HCT116 (cell line): ENCODE measurements around the gene C4orf46. TPM values are rescaled to one million over a fixed set of nuclear protein-coding genes. Genes with fewer than 3 reads are reported as not detected.

Experiments
- ATAC-seq: fragments of 200-7000 bp; cut with Tn5 transposase; 2 replicates; pipeline ENCODE4 v1.9.1; 2020; ENCODE audit warnings: mild to moderate bottlenecking, moderate library complexity
- BruUV-seq: library from RNA; stranded (reverse); fragments of 400-500 nt; replicated peaks from 2 replicates; lab custom pipeline; 2021; lab: Mats Ljungman, UMichigan
- CTCF ChIA-PET: fragments of 300-600 bp; sonication (Branson Sonifier 250); formaldehyde crosslinking; loops from one replicate; lab custom pipeline; 2021; ENCODE audit warnings: antibody characterized with exemption; lab: Charles Lee
- POLR2A ChIA-PET: fragments of 300-600, 350-600 bp; sonication (Branson Sonifier 250); formaldehyde crosslinking; loops from one replicate; lab custom pipeline; 2021; ENCODE audit warnings: antibody characterized with exemption; lab: Charles Lee
- RAD21 ChIA-PET, 2 experiments: fragments of 300-600 bp; sonication (Branson Sonifier 250); formaldehyde crosslinking; loops; one replicate each; lab custom pipeline; 2023; ENCODE audit warnings: low total read pairs in 2 of 2; ENCODE audit not compliant: uncharacterized antibody in 2 of 2, unreplicated experiment in 2 of 2, low non-redundant PET in 1 of 2; lab: Charles Lee
- DNase-seq: peaks from one replicate; pipeline ENCODE4 v3.0.0-alpha.2; 2010; ENCODE audit warnings: low read depth, low spot score
- H2AFZ ChIP-seq: fragments of 200-600 bp; shearing (Covaris generic), sonication (generic); 2 replicates; pipeline ENCODE4 v1.6.1; 2017; ENCODE audit warnings: low read depth, mixed run types, mixed read lengths, antibody characterized with exemption, low read length; ENCODE audit not compliant: poor library complexity, severe bottlenecking
- H3K27ac ChIP-seq: 2 replicates; pipeline ENCODE4 v1.5.1; 2012; ENCODE audit warnings: low read depth, low read length
- H3K27me3 ChIP-seq: fragments of 200-600 bp; sonication (generic); 2 replicates; pipeline ENCODE4 v1.6.1; 2016; ENCODE audit warnings: mixed run types, low read length, mixed read lengths; ENCODE audit not compliant: insufficient read depth
- H3K36me3 ChIP-seq, 2 experiments: fragments of 200-500 bp in 1 of 2; fragments of 200-600 bp in 1 of 2; sonication (Bioruptor generic) in 1 of 2; sonication (generic) in 1 of 2; 2 replicates each; pipeline versions ENCODE4 v1.5.1 to v1.6.1; 2014 to 2016; ENCODE audit warnings: low read length in 2 of 2, inconsistent platforms in 1 of 2, mixed read lengths in 1 of 2, mixed run types in 1 of 2; ENCODE audit not compliant: insufficient read depth in 2 of 2, control insufficient read depth in 1 of 2
- H3K4me1 ChIP-seq, 2 experiments: fragments of 200-600 bp in 1 of 2; sonication (generic) in 1 of 2; 2 replicates each; pipeline versions ENCODE4 v1.5.1 to v1.6.1; 2012 to 2017; ENCODE audit warnings: low read length in 2 of 2, inconsistent platforms in 1 of 2, mild to moderate bottlenecking in 1 of 2, mixed read lengths in 1 of 2, mixed run types in 1 of 2, moderate library complexity in 1 of 2; ENCODE audit not compliant: insufficient read depth in 2 of 2, control insufficient read depth in 1 of 2
- H3K4me2 ChIP-seq: fragments of 200-600 bp; sonication (generic); 2 replicates; pipeline ENCODE4 v1.6.1; 2017; ENCODE audit warnings: mixed run types, low read length, mixed read lengths
- H3K4me3 ChIP-seq, 2 experiments: fragments of 200-600 bp in 1 of 2; sonication (generic) in 1 of 2; replicated peaks in 1 of 2; 2 replicates each; pipeline ENCODE4 v1.5.1; 2011 to 2016; ENCODE audit warnings: low read length in 2 of 2, control low read depth in 1 of 2, low read depth in 1 of 2, mild to moderate bottlenecking in 1 of 2, mixed read lengths in 1 of 2, mixed run types in 1 of 2
- H3K79me2 ChIP-seq: fragments of 200-600 bp; sonication (generic); 2 replicates; pipeline ENCODE4 v1.6.1; 2017; ENCODE audit warnings: mild to moderate bottlenecking, mixed run types, low read length, moderate library complexity, mixed read lengths; ENCODE audit not compliant: insufficient read depth
- H3K9ac ChIP-seq: fragments of 200-600 bp; sonication (generic); 2 replicates; pipeline ENCODE4 v1.6.1; 2016; ENCODE audit warnings: low read length, mixed read lengths
- H3K9me2 ChIP-seq: fragments of 200-600 bp; sonication (generic), shearing (Covaris generic); 2 replicates; pipeline ENCODE4 v1.6.1; 2017; ENCODE audit warnings: mixed run types, mild to moderate bottlenecking, moderate library complexity; ENCODE audit not compliant: insufficient read depth
- H3K9me3 ChIP-seq, 2 experiments: fragments of 200-500 bp in 1 of 2; fragments of 200-600 bp in 1 of 2; sonication (Bioruptor generic) in 1 of 2; sonication (generic) in 1 of 2; 2 replicates each; pipeline ENCODE4 v1.6.1; 2014 to 2017; ENCODE audit warnings: low read length in 2 of 2, mixed read lengths in 2 of 2, inconsistent platforms in 1 of 2, low read depth in 1 of 2, mild to moderate bottlenecking in 1 of 2, mixed run types in 1 of 2, moderate library complexity in 1 of 2; ENCODE audit not compliant: control insufficient read depth in 1 of 2, insufficient read depth in 1 of 2
- H4K20me1 ChIP-seq: fragments of 200-600 bp; sonication (generic), shearing (Covaris generic); 2 replicates; pipeline ENCODE4 v1.6.1; 2017; ENCODE audit warnings: mixed run types, mild to moderate bottlenecking, moderate library complexity; ENCODE audit not compliant: insufficient read depth
- CTCF ChIP-seq, 3 experiments: fragments of 200-600 bp in 1 of 3; sonication (generic) in 1 of 3; IDR thresholded peaks in 2 of 3; conservative IDR thresholded peaks in 1 of 3; 2 replicates each; pipeline ENCODE4 v1.5.1; 2012 to 2017; ENCODE audit warnings: low read depth in 2 of 3, low read length in 2 of 3, antibody characterized with exemption in 1 of 3, borderline replicate concordance in 1 of 3, control low read depth in 1 of 3, mild to moderate bottlenecking in 1 of 3, mixed read lengths in 1 of 3, mixed run types in 1 of 3, moderate library complexity in 1 of 3; ENCODE audit not compliant: insufficient read depth in 1 of 3
- FOSL1 ChIP-seq: IDR thresholded peaks from 2 replicates; pipeline ENCODE4 v1.6.1; 2012; ENCODE audit warnings: low read depth
- JUND ChIP-seq: IDR thresholded peaks from 2 replicates; pipeline ENCODE4 v1.6.1; 2012
- POLR2AphosphoS5 ChIP-seq: IDR thresholded peaks from 2 replicates; pipeline ENCODE4 v1.6.1; 2011; ENCODE audit warnings: mild to moderate bottlenecking, low read depth, low read length, moderate library complexity
- RAD21 ChIP-seq: IDR thresholded peaks from 2 replicates; pipeline ENCODE4 v1.6.1; 2012; ENCODE audit warnings: low read depth, mild to moderate bottlenecking
- SRF ChIP-seq: IDR thresholded peaks from 2 replicates; pipeline ENCODE4 v1.6.1; 2012; ENCODE audit warnings: low read depth
- intact Hi-C: fragments of 100-400 bp; cut with micrococcal nuclease; formaldehyde crosslinking; loops from 2 replicates; pipeline ENCODE4 v1.10.0; 2022
- total RNA-seq: library from RNA; stranded (reverse); gene quantifications from one replicate; pipeline ENCODE4 v1.2.1, GENCODE V29; 2021; ENCODE audit not compliant: unreplicated experiment
- TF ChIP-seq, protein P1 (sequence below): IDR thresholded peaks from 2 replicates; pipeline ENCODE4 v1.6.1; 2011; ENCODE audit warnings: mild to moderate bottlenecking, low read length, moderate library complexity; ENCODE audit not compliant: insufficient replicate concordance; ENCODE audit errors: extremely low read depth

The C4orf46 gene
- total RNA-seq, 1 experiment from 2014 or later: 16.3 TPM

DNA sequence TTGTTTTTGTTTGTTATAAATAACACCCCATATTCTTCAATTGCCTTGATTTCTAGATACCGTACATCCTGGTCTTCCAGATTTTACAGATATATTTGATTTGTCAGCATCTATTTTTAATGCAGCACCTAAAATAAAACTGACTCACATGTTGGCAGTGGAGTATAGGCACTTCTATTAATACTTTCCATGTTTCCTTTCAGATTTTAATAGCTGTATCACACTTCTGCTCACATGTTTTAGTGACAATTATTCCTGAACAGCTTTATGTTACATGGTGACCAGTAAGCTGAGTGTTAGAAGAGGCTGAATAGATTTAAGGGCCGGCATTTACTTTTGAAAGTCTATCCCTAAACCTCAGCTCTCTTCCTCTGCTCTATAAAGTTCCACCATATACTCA, 46.1 kb downstream of the C4orf46 start:
- no peaks in the 10 kb centered on the region for H3K79me2 ChIP-seq
- ChIA-PET RAD21 (no interaction called here), POLR2A (no interaction called here), CTCF (interaction anchor here (0.8 to 1.4 kb wide), 4 partner anchors 9 to 370 kb away, joined by 3 to 4 read pairs (median 4); no protein-coding TSS in a partner anchor)
- intact Hi-C loops: loop anchor here (1.0 to 10.0 kb wide), 4 partner anchors 128 to 633 kb away; no protein-coding TSS in a partner anchor
- no peaks in the 10 kb centered on the region for H4K20me1 ChIP-seq
- H3K4me3 ChIP-seq: no peak overlapping the region
- no peak overlapping the region for H3K4me2 ChIP-seq
- H3K4me1 ChIP-seq: no peaks in the 10 kb centered on the region
- no peak overlapping the region for H3K9ac ChIP-seq
- H3K36me3 ChIP-seq: no peaks in the 10 kb centered on the region
- no peaks in the 10 kb centered on the region for H3K9me3 ChIP-seq
- no peak overlapping the region for H2AFZ ChIP-seq
- no peak for TF ChIP-seq POLR2AphosphoS5
- TF ChIP-seq FOSL1: no peak
- TF ChIP-seq JUND: no peak
- TF ChIP-seq, protein P1, sequence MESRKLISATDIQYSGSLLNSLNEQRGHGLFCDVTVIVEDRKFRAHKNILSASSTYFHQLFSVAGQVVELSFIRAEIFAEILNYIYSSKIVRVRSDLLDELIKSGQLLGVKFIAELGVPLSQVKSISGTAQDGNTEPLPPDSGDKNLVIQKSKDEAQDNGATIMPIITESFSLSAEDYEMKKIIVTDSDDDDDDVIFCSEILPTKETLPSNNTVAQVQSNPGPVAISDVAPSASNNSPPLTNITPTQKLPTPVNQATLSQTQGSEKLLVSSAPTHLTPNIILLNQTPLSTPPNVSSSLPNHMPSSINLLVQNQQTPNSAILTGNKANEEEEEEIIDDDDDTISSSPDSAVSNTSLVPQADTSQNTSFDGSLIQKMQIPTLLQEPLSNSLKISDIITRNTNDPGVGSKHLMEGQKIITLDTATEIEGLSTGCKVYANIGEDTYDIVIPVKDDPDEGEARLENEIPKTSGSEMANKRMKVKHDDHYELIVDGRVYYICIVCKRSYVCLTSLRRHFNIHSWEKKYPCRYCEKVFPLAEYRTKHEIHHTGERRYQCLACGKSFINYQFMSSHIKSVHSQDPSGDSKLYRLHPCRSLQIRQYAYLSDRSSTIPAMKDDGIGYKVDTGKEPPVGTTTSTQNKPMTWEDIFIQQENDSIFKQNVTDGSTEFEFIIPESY: no peak
- ATAC-seq: no peak
- DNase-seq: no peak
- no TSS peak for BruUV-seq
- no peak overlapping the region for H3K27ac ChIP-seq
- H3K9me2 ChIP-seq: no peaks in the 10 kb centered on the region
- no peaks in the 10 kb centered on the region for H3K27me3 ChIP-seq

DNA sequence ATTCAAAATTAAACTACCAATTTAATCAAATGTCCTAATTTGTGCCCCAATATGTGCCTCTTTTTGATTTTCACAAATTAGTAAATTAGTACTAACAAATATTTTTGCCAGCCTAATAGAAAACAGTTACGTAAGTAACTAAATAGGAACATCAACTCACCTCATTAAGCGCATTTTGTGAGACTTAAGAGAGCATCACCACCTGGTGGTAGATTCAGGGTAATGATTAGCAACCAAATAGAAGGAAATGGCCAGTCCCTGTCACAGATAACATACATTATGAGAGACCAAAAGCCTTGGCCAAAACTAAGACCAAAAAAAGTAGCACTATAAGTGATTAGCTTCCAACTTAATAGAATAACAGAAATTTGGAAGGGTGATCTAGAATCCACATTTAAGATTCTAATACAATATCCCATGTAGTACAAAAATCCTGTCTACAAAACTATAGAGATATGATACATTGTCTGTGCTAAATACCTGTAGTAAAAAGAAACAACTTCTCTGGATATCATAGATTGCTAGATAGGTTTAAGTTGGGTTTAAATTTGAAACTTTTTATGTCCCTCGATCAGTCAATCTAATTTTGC, 46.7 kb downstream of the C4orf46 start:
- H3K4me1 ChIP-seq: no peaks in the 10 kb centered on the region
- no peaks in the 10 kb centered on the region for H3K9me2 ChIP-seq
- H3K27ac ChIP-seq: no peak overlapping the region
- peak overlapping the region; percentile 10 for H2AFZ ChIP-seq
- peak; percentile 89 for ATAC-seq
- H3K9ac ChIP-seq: no peak overlapping the region
- H3K4me3 ChIP-seq: no peak overlapping the region
- H3K27me3 ChIP-seq: no peaks in the 10 kb centered on the region
- RAD21 ChIA-PET: no interaction called here
- peak; percentile 58 for DNase-seq
- CTCF ChIA-PET: interaction anchor here (0.8 to 1.9 kb wide), 3 partner anchors 10 to 369 kb away, joined by 3 to 7 read pairs (median 3); no protein-coding TSS in a partner anchor
- intact Hi-C loops: loop anchor here (1.0 to 10.0 kb wide), 4 partner anchors 128 to 633 kb away; no protein-coding TSS in a partner anchor
- H3K79me2 ChIP-seq: no peaks in the 10 kb centered on the region
- H3K4me2 ChIP-seq: no peak overlapping the region
- H3K9me3 ChIP-seq: no peaks in the 10 kb centered on the region
- POLR2A ChIA-PET: no interaction called here
- TF ChIP-seq SRF: no peak
- peak; percentile 72 to 84 (median 77) for TF ChIP-seq CTCF (IDR thresholded peaks at IDR 0.05 in 2 of 3, conservative IDR thresholded peaks at IDR 0.05 in 1 of 3; ENCODE audit: borderline replicate concordance in 1 of 3, insufficient read depth in 1 of 3, low read depth in 2 of 3, low read length in 2 of 3)
- TF ChIP-seq RAD21: peak; percentile 86
- H3K36me3 ChIP-seq: no peaks in the 10 kb centered on the region
- no TSS peak for BruUV-seq
- H4K20me1 ChIP-seq: no peaks in the 10 kb centered on the region
